H9 (cell line): ENCODE results near the gene ICAM4. TPM values are rescaled to one million over a fixed set of nuclear protein-coding genes. Genes with fewer than 3 reads are reported as not detected.

Experiments
- DNase-seq: peaks from one replicate; pipeline ENCODE4 v3.0.0-alpha.2; 2017
- H2AFZ ChIP-seq: one replicate; pipeline ENCODE4 v1.6.1; 2013; ENCODE audit warnings: mild to moderate bottlenecking, low read length, control low read depth, moderate library complexity
- H2AK5ac ChIP-seq: 2 replicates; pipeline ENCODE4 v1.6.1; 2013; ENCODE audit warnings: low read length, control low read depth, mixed read lengths; ENCODE audit not compliant: insufficient read length
- H2BK120ac ChIP-seq: one replicate; pipeline ENCODE4 v1.6.1; 2013; ENCODE audit warnings: low read depth, mild to moderate bottlenecking, low read length, control low read depth, inconsistent platforms; ENCODE audit not compliant: poor library complexity, severe bottlenecking
- H2BK12ac ChIP-seq: 2 replicates; pipeline ENCODE4 v1.6.1; 2013; ENCODE audit warnings: low read length, control low read depth, mixed read lengths, low read depth; ENCODE audit not compliant: insufficient read length
- H2BK15ac ChIP-seq: 2 replicates; pipeline ENCODE4 v1.6.1; 2013; ENCODE audit warnings: low read depth, low read length, control low read depth
- H2BK20ac ChIP-seq: one replicate; pipeline ENCODE4 v1.6.1; 2013; ENCODE audit warnings: low read depth, mild to moderate bottlenecking, low read length, control low read depth, inconsistent platforms; ENCODE audit not compliant: poor library complexity, severe bottlenecking
- H2BK5ac ChIP-seq: 2 replicates; pipeline ENCODE4 v1.6.1; 2013; ENCODE audit warnings: low read length, control low read depth, mixed read lengths; ENCODE audit not compliant: insufficient read length
- H3K14ac ChIP-seq: 2 replicates; pipeline ENCODE4 v1.6.1; 2013; ENCODE audit warnings: low read length, control low read depth; ENCODE audit not compliant: insufficient read depth
- H3K18ac ChIP-seq: 2 replicates; pipeline ENCODE4 v1.6.1; 2013; ENCODE audit warnings: low read depth, mild to moderate bottlenecking, mixed read lengths, low read length, control low read depth; ENCODE audit not compliant: insufficient read length
- H3K23ac ChIP-seq: 2 replicates; pipeline ENCODE4 v1.6.1; 2013; ENCODE audit warnings: low read length, control low read depth, mixed read lengths, low read depth; ENCODE audit not compliant: insufficient read length
- H3K23me2 ChIP-seq: 2 replicates; pipeline ENCODE4 v1.6.1; 2013; ENCODE audit warnings: low read depth, mild to moderate bottlenecking, mixed read lengths, low read length, control low read depth; ENCODE audit not compliant: insufficient read length, poor library complexity, severe bottlenecking
- H3K27ac ChIP-seq: 2 replicates; pipeline ENCODE4 v1.5.1; 2013; ENCODE audit warnings: low read length, control low read depth, mixed read lengths, low read depth; ENCODE audit not compliant: insufficient read length
- H3K27me3 ChIP-seq: 2 replicates; pipeline ENCODE4 v1.6.1; 2013; ENCODE audit warnings: low read length, control low read depth, inconsistent platforms; ENCODE audit not compliant: insufficient read depth
- H3K4ac ChIP-seq: 2 replicates; pipeline ENCODE4 v1.6.1; 2013; ENCODE audit warnings: low read depth, mild to moderate bottlenecking, control low read depth, inconsistent platforms, low read length, moderate library complexity
- H3K4me1 ChIP-seq: 2 replicates; pipeline ENCODE4 v1.6.1; 2013; ENCODE audit warnings: low read length, control low read depth, inconsistent platforms; ENCODE audit not compliant: insufficient read depth
- H3K4me2 ChIP-seq: 2 replicates; pipeline ENCODE4 v1.6.1; 2013; ENCODE audit warnings: low read length, control low read depth, mixed read lengths; ENCODE audit not compliant: insufficient read length, insufficient read depth
- H3K56ac ChIP-seq: 2 replicates; pipeline ENCODE4 v1.6.1; 2013; ENCODE audit warnings: low read depth, mild to moderate bottlenecking, mixed read lengths, low read length, control low read depth; ENCODE audit not compliant: insufficient read length
- H3K79me1 ChIP-seq: 2 replicates; pipeline ENCODE4 v1.6.1; 2013; ENCODE audit warnings: low read depth, mild to moderate bottlenecking, moderate library complexity, low read length, control low read depth, inconsistent platforms; ENCODE audit not compliant: insufficient read depth, poor library complexity, severe bottlenecking
- H3K79me2 ChIP-seq: 2 replicates; pipeline ENCODE4 v1.6.1; 2013; ENCODE audit warnings: low read length, control low read depth, inconsistent platforms; ENCODE audit not compliant: insufficient read depth
- H3K9ac ChIP-seq: 2 replicates; pipeline ENCODE4 v1.6.1; 2013; ENCODE audit warnings: low read length, control low read depth, mixed read lengths; ENCODE audit not compliant: insufficient read length; ENCODE audit errors: extremely low read depth
- H3K9me3 ChIP-seq: one replicate; pipeline ENCODE4 v1.6.1; 2013; ENCODE audit warnings: low read depth, low read length, inconsistent platforms; ENCODE audit not compliant: control insufficient read depth
- H3T11ph ChIP-seq: one replicate; pipeline ENCODE4 v1.6.1; 2013; ENCODE audit warnings: mild to moderate bottlenecking, low read length, control low read depth, inconsistent platforms
- H4K20me1 ChIP-seq: one replicate; pipeline ENCODE4 v1.6.1; 2013; ENCODE audit not compliant: control insufficient read depth, insufficient read length, insufficient read depth
- H4K5ac ChIP-seq: 2 replicates; pipeline ENCODE4 v1.6.1; 2013; ENCODE audit warnings: low read depth, mild to moderate bottlenecking, mixed read lengths, low read length, control low read depth; ENCODE audit not compliant: insufficient read length
- H4K8ac ChIP-seq: replicated peaks from 2 replicates; pipeline ENCODE4 v1.6.1; 2013; ENCODE audit warnings: low read length, control low read depth, mixed read lengths, low read depth; ENCODE audit not compliant: insufficient read length
- H4K91ac ChIP-seq: 2 replicates; pipeline ENCODE4 v1.6.1; 2013; ENCODE audit warnings: low read depth, mild to moderate bottlenecking, moderate library complexity, mixed read lengths, low read length, control low read depth; ENCODE audit not compliant: insufficient read length
- H3K27ac Mint-ChIP-seq, 3 experiments: 2 replicates in 2 of 3; 3 replicates in 1 of 3; pipeline ENCODE4 v1.8.0; 2020 to 2021; ENCODE audit warnings: mixed read lengths in 3 of 3, mild to moderate bottlenecking in 1 of 3, moderate library complexity in 1 of 3
- H3K27me3 Mint-ChIP-seq: 2 replicates; pipeline ENCODE4 v1.8.0; 2021; ENCODE audit warnings: low read depth, mild to moderate bottlenecking, moderate library complexity, mixed read lengths
- H3K36me3 Mint-ChIP-seq, 3 experiments: 2 replicates in 2 of 3; 3 replicates in 1 of 3; pipeline ENCODE4 v1.8.0; 2020 to 2021; ENCODE audit warnings: low read depth in 3 of 3, mixed read lengths in 3 of 3; ENCODE audit not compliant: insufficient read depth in 1 of 3
- H3K4me1 Mint-ChIP-seq, 2 experiments: 2 replicates each; pipeline ENCODE4 v1.8.0; 2020; ENCODE audit warnings: mixed read lengths in 2 of 2
- H3K4me3 Mint-ChIP-seq, 2 experiments: 2 replicates in 1 of 2; 3 replicates in 1 of 2; pipeline ENCODE4 v1.8.0; 2020 to 2021; ENCODE audit warnings: mild to moderate bottlenecking in 2 of 2, mixed read lengths in 2 of 2, moderate library complexity in 1 of 2
- H3K9me3 Mint-ChIP-seq, 2 experiments: 2 replicates in 1 of 2; 3 replicates in 1 of 2; pipeline ENCODE4 v1.8.0; 2020; ENCODE audit warnings: mild to moderate bottlenecking in 2 of 2, mixed read lengths in 2 of 2, moderate library complexity in 1 of 2
- CTCF ChIP-seq: fragments of 200-600 bp; sonication (generic); conservative IDR thresholded peaks from 3 replicates; pipeline ENCODE4 v1.8.0; 2021; ENCODE audit warnings: antibody characterized with exemption, mild to moderate bottlenecking
- WGBS: extraction: QIAGEN DNeasy Blood & Tissue Kit; methylation state at CpG from one replicate; pipeline ENCODE4 v1.1.7; 2013; ENCODE audit warnings: missing lambda C conversion rate, low lambda C conversion rate, mixed read lengths; ENCODE audit not compliant: insufficient read length; ENCODE audit errors: extremely low coverage; 5-methylcytosine and 5-hydroxymethylcytosine counted together
- total RNA-seq: library from RNA; stranded (reverse); gene quantifications from 2 replicates; pipeline ENCODE4 v1.2.1, GENCODE V29; 2021

ICAM4 gene
- total RNA-seq, 1 experiment from 2014 or later: 1.1 TPM

DNA sequence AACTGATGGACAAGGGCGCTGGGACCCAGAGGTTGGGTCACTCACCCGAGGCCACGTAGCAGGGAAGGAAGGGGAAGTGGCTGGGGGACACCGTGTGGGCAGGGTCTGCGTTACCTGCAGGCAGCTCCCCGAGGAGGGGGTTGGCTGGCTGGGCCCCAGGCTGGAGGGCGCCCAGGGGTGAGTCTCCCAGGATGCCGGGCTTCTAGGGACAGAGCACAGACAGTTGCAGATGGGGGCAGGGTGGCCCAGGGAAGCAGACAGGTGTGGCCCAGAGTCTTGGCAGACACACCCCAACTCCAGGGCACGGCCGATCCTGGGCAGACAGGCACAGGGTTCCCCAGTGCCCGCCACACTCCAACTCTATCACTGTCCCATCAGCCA is 34.7 kb downstream of the ICAM4 start:
- Histone ChIP-seq H3K23ac (no peak overlapping the region), H3T11ph (no peak overlapping the region), H3K23me2 (no peaks in the 10 kb centered on the region), H2BK15ac (no peak overlapping the region), H2BK20ac (no peak overlapping the region), H2BK12ac (no peak overlapping the region), H2BK5ac (no peak overlapping the region), H3K79me1 (no peaks in the 10 kb centered on the region), H3K9ac (no peak overlapping the region), H3K27ac (no peak overlapping the region), H3K4me1 (no peaks in the 10 kb centered on the region), H4K20me1 (no peaks in the 10 kb centered on the region), H3K56ac (no peak overlapping the region), H4K8ac (no peak overlapping the region), H3K4me2 (no peak overlapping the region), H2BK120ac (no peak overlapping the region), H3K14ac (no peak overlapping the region), H3K18ac (no peak overlapping the region), H2AFZ (no peak overlapping the region), H2AK5ac (no peak overlapping the region), H3K9me3 (no peaks in the 10 kb centered on the region), H3K79me2 (no peaks in the 10 kb centered on the region), H3K27me3 (no peaks in the 10 kb centered on the region), H4K91ac (no peak overlapping the region), H4K5ac (no peak overlapping the region), H3K4ac (no peak overlapping the region)
- Mint-ChIP-seq H3K4me1 (peaks cover under 1% of the 10 kb centered on the region in 2 experiments; a peak in 3 of 4 replicates), H3K4me3 (no peak overlapping the region), H3K27ac (no peak overlapping the region), H3K27me3 (no peaks in the 10 kb centered on the region), H3K9me3 (no peaks in the 10 kb centered on the region; a peak in 1 of 5 replicates), H3K36me3 (peaks cover 25 to 69% (median 52%) of the 10 kb centered on the region in 3 experiments)
- TF ChIP-seq CTCF: no peak
- no CpG with 5 or more reads among the region's 11 CpGs for WGBS
- no peak for DNase-seq
